HG02798 (cell line): ENCODE results near the gene SAP30BP.

Source experiments
- ATAC-seq: cut with Tn5 transposase; IDR thresholded peaks from one replicate; pipeline ENCODE4 v1.9.1; 2021; ENCODE audit warnings: mild to moderate bottlenecking; ENCODE audit not compliant: unreplicated experiment, poor library complexity

The SAP30BP gene

DNA sequence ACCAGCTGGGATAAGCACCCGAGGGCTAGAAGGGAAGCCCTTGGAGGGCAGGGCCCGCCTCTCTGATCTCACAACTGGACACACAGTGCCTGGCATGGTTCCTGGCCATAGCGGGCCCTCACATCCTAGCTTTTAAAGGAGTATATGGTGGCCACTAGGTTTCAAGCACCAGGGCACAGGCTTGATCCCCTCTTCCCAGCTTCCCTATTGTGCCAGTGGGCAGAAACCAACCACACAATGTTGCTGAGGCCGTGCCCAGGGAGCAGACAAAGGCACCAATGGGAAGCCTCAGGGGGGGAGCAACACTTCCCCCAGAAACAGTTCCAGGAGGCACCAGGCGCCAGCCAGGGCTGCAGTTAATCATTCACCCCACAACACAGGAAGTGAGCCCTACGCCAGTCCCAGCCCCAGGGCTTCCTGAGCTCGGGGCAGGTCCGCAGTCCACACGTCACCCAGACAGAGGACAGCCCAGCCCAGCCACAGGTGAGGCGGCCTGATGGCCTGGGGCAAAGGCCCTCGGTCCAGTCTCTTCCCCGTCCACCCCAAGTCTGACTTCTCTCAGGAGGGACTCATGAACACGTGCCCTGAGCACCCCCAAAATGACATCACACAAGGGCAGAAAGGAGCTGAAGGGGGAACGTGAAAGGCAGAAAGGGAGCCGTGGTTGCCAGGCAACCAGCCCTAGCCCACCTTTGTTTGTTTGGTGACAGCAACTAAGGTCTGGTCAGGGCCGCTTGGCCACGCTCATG, 21.1 kb upstream of the SAP30BP start:
- ATAC-seq: peak; percentile 69

DNA sequence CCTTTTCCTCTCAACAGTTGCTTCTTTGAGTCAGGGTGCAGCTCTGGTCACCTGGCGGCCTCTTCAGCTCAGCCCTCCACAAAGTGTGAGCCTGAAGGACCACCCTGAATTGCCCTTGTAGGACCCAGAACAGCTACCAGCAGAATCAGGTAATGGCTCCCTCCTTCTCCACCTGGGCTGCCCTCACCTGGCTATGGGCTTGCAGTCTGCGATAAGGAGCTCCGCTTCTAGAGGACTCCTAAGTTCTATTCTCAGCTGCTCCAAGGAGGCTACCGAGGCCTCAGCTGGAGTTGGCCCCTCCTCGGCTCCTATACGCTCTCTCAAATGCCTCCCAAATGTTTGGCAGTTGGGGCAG, 20.5 kb upstream of the SAP30BP start:
- ATAC-seq: no peak

DNA sequence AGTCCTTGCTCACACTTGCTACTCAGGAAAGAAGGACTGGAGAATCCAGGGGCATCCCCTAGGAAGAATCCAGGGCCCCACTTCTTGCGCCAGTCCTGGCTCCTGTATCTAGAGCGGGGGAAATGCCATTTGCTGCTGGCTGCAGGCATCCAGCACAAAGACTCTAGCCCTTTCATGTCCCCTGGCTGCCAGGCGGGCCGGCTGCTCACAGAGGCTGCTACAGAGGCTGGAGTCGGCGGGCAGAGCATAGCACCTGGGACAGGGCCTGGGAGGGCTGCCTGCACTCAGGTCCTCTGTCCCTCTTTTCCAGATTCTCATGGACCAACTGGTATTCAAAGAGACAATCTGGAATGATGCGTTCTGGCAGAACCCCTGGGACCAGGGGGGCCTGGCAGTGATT, 20.1 kb upstream of the SAP30BP start:
- no peak for ATAC-seq

DNA sequence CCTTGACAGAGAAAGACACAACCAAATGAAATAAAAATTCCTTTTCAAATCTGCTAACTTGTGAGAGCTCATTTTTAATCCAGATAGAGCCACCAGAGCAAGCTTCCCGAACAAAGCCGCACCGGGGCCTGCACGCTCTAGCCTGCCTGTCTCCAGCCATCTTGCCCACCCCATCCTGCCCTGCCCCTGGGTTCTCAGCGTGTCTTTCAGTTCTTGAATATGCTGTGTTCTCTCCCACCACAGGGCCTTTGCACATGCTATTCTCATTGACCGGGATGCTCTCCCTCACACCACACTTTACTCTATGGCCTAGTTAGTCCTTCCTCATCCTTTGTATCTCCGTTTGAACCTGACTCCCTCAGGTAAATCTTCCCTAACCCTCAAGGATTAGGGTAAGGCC, 19.2 kb upstream of the SAP30BP start:
- ATAC-seq: no peak

DNA sequence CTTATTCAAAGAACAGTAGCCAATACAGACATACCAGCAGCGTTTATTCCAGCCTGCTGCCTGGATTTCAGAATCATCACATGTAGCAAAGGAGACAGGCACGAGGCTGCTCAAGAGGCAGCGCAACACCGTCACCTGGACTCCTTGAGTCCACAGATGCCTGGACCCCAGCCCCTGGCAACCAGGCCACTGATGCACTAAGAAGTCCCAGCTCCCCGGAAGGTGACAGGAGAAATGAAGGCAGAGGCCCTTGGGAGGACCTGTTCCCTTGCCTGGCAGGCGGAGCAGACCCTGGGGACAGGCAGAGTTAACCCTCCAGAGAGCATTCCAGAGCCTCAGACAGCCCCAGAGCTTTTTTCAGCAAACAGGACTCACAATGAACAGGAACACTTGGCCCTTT, 17.5 kb upstream of the SAP30BP start:
- ATAC-seq: no peak

DNA sequence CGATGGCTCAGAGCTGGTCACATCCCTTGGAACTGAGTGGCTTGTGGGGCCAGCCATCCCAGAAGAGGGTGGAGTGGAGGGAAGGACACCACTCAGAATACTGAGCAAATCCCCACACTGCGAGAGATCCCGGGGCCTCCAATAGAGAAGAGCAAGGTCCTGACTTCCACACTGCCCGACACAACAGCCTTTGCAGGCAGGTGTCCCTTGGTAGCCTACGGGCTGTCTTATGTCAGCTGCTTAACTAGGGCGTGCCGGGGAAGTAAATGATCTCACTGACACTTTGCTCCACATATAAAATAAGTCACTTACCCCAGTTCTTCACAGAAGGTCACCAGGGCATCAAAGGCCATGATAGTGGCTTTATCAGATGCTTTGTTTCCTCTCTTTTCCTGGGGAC, 16.3 kb upstream of the SAP30BP start:
- no peak for ATAC-seq

DNA sequence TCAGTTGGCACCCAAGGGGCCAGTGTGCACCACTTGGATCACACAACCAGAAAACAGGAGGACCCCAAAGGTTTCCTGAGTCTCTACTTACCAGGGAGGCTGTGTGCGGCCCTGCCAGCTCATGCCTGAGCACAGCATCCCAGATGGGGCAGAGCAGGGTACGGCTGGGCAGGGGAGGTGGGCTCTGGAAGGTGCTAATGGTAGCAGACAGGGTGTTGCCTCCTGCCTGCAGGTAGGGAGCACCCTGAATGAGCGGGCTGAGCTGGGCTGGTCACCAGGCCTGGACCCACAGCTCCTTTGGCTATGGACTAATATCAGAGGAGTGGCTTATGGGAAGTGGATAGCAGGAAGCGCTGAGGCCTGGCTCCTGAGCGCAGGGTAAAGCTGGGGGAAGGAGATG, 14.8 kb upstream of the SAP30BP start:
- ATAC-seq: no peak

DNA sequence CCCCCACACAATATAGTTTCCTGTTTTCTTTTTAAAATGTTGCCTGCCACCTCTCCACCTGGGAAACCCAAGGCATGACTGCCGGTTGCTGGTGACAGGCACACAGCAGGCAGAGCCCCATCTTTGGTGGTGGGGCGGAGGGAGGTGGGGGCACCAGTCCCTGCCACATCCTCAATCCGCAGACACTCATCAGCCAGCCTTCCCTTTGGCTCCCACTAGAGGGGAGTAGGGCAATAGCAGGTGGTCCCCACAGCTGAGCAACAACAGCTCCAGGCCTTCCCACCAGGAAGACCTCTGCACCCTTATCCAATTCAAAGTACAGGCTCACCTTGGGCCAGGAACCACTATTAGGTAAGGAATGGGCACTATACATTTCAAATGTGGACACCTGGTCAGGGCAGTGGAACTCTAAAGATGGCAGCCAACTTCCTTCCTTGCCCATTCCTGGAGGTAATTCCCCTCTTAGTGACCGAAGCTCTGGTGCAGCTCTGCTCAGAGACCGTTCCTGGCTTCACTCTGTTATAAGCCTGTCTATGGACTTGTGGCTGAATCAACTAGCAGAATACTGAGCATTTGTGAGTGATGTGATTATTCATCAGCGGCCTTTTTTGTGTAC, 14.1 kb upstream of the SAP30BP start:
- no peak for ATAC-seq

DNA sequence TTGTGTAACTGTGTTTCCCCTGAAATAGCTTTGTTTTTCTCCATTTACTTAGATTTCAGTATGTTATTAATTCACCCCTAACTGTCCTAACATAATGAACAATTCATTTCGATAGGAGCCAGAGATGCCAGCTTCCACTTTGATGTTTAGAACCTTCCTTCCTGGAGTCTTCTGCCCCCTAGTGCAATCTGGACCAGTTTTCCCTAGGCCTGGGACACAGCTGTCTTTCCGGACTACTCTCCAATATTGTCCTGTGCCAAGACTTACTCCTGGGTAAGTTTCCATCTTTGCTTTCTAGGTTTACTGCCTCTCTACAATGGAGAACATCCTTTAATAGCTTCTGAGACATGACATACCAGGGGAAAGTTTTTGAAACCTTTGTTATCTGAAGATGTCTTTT, 13.0 kb upstream of the SAP30BP start:
- no peak for ATAC-seq

DNA sequence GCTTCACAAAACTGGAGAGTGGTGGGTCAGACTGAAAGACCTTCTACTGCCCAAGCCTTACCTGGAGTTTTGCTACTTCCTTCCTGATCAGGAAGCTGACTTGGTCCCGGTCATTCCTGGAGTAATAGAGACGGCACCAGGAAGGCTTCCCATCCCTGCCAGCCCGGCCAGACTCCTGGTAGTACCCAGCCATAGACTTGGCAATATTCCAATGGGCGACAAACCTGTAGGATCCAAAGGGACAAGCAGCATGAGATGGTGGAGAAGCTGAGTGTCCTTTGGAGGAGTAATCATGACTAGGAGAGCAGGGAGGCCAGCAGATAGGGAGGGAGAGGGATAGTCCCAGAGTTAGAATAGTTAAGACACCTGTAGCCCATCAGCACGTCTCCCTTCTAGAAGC, 8.9 kb upstream of the SAP30BP start:
- no peak for ATAC-seq

DNA sequence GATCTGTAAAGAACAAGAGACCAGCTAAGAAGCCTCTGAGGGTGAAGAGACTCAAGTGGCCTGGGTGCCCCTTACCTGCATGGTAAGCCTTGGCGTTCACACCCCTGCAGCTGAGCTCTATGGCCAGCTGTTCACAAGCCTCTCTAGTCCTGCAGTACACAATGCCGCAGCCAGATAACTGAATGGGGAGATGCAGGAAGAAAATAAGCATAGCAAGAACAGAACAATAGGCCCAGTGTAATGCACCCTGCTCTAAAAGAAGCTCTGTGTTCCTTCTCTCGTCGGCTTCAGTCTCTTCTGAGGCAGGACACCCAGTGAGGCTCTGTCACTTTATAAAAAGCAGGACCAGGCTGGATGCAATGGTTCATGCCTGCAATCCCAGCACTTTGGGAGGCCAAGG, 5.6 kb upstream of the SAP30BP start:
- no peak for ATAC-seq

DNA sequence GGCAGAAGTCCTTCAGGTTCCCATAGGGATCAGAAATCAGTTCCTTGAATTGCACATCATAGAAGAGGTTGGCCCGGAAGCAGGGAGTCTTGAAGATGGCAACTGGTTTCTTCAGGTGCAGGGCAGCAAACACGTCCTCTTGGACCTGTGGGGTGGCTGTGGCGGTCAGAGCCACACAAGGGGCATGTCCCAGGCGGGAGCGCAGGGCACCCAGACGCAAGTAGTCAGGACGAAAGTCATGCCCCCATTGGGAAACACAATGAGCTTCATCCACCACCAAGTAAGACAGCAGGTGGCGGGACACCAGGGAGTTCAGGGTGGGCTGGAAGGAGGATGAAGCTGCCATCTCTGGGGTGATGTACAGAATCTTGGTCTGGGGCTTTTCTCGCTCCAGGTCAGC, 4.6 kb upstream of the SAP30BP start:
- ATAC-seq: no peak

DNA sequence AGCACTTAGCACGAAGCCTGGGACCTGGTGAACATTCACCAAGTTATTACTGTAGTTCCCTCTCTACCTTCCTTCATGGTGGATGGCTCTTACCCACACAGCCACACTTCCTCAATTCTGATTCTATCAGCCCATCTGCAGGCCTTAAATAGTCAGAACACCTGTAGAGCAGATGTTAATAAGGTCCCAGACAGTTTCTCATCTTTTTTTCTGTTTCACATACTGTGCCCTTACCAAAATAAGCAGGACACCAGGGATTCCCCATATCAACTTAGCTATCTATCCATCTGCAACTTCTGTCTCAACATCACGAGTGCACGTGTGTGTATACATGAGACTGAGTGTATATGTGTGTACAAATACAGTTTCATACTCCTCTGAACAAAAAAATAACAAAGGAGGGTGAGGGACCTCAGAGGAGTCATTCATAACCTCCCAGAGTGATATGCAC, 3.0 kb upstream of the SAP30BP start:
- ATAC-seq: peak; percentile 72

DNA sequence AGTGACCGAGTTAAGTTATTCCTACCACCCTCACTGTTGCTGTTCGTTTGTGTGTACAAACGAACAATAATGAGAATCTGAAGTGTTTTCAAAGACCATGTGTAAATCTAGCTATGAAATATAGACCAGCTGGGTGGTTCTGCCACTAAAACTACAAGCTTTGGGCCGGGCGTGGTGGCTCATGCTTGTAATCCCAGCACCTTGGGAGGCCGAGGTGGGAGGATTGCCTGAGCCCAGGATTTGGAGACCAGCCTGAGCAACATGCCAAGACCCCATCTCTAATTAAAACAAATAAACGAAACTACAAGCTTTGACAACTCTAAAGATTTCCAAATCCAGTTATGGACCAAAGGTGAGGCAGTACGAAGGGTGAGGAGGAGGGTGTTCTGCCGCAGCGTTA, 1.2 kb upstream of the SAP30BP start:
- ATAC-seq: no peak

DNA sequence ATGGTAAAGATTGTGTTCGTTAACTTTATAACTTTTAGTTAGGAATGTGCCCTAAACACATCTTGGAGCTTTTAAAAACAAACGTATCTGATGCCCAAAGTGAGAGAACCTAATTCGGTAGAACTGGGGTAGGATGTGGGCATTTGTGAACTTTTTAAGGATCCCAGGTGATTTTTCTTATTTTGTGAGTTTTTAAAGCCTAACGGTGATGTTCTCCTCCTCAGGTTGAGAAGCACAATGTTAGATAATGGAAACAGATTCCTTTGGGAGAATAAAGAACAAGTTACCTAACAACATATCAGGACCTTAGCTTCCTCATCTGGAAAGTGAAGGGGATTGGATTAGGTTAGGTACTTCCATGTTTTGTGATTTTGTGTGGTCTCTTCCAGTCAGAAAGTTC, 687 bp downstream of the SAP30BP start:
- no peak for ATAC-seq

DNA sequence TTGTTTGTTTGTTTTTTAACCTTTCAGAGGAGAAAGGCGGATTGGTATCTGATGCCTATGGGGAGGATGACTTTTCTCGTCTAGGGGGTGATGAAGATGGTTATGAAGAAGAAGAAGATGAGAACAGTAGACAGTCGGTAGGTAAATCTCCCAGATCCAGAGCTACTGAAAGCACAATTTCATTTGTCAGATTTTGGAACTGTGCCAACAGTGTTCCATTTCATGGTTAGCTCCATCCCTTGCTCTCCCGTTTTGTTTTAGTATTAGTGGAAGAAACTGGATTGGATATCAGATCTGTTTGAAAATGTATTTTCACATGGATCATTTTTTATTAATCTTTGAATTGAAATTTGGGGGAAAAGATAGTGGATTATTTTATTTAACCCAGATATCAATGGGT, 1.4 kb downstream of the SAP30BP start:
- no peak for ATAC-seq

DNA sequence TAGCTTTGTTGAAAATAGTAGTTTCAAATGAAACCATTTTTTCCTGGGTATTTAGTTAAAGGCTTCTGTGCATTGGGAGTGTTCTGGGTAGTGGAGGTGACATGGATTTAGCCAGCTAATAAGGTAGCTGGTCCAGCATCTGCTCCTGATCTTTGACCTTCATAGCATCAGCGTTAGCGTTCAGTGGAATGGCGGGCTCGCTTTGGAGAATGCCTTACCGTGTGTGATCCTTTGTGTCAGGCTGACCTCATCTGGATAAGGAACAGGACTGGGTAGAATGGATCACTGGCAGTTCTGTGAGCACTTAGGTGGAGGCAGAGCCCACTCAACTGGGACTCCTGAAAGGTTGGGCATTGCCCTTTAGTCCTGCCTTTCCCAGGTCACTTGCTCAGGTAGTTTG, 3.7 kb downstream of the SAP30BP start:
- no peak for ATAC-seq

DNA sequence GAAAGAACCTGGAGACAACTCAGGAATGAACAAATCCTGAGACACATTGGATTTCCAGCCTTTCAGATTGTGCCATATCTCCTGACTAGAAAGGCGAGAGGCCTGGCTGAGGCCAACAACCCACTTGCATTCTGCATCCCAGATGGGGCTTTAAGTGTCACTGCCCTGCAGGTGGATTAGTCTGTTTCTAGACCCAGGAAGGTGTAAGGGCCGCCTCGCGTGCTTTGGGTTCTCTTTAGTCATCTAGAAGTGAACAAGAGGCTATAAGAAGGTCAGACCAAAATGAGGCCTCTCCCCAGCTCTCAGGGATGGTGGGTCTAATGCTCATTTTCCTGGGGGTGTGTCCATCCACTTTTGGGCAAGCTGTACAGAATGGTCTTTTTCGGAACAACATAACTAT, 4.9 kb downstream of the SAP30BP start:
- no peak for ATAC-seq

DNA sequence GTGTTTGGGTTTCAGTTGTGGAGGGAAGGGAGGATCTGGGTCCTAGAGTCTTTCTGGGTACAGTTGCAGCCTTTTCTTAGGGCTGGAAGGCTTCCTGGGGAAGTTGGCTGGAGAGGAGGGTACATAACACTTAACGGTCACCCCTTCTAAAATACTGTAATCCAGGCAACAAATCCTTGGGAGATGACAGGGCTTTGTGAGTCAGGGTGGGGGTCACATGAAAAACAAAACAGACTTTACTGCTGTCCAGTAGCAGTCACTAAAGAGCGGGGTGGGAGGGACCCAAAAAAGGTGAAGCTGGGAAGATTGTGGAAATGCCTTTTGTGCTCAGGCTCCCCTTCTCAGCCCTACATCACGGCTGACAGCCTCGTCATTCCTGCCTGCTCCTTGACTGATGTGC, 6.3 kb downstream of the SAP30BP start:
- no peak for ATAC-seq

DNA sequence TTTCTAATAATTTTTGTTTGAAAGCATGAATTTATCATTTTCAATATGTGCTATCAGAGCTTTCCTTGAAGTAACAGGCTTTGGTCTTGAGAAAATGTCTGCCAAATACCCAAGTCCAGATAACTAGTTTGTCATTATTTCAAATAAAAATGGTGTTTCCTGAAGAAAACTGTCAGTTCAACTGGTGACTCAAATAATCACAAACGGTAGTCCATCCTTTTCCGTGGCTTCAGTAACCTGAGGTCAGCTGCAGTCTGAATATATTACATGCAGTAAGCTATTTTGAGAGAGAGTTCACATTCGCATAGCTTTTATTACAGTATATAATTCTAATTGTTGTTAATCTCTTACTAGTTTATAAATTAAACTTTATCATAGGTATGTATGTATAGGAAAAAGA, 9.3 kb downstream of the SAP30BP start:
- ATAC-seq: no peak

DNA sequence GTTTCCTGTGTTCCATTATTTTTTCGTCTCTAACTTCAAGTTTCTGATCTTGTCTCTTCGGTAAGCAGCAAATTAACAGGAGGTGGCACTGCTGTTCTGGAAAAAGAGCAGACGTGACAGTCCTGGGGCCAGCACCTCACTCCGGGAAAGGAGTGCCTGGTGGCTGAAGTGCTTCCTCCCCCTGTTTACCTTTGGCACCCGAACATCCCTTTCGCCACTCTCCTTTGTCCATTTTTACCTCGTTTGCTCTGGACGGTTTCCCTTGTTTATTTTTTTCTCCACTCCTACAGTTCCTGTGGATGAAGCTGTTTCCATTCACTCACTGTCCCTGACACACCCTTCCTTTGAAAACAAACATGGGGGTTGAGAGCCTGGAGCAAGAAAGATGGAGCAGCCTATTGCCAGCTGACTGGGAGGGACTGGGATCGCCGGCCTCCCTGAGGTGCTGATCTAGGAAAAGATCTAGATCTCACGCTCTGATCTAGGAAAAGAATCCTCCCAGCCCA, 12.6 kb downstream of the SAP30BP start:
- no peak for ATAC-seq

DNA sequence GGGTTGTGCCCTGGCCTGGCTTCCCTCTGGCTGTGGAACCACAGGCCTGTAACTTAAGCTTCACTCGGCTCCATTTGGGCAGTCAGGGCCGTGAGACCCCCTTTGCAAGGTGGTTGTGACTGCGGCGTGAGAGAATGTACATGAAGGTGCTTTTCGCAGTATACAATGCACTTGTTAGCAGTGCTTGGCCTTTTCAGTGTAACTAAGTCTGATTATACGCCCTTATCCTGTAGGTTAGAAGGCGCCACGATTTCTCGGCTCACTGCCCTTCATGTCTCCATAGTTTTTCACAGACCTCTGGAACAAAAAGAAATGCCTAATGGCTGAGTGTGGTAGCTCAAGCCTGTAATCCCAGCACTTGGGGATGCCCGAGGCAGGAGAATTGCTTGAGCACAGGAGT, 13.3 kb downstream of the SAP30BP start:
- no peak for ATAC-seq
